Smooth muscle cell (in vitro differentiated cells): Measurements from ENCODE around the gene LATS1. TPM values are rescaled to one million over a fixed set of nuclear protein-coding genes. Genes with fewer than 3 reads are reported as not detected.

ENCODE experiments used
- DNase-seq: peaks from one replicate; lab custom pipeline; 2025; ENCODE audit not compliant: unreplicated experiment; lab: John Stamatoyannopoulos, UW
- H2AFZ ChIP-seq: fragments of 200-600 bp; sonication (generic); 2 replicates; pipeline ENCODE4 v1.6.0; 2016; ENCODE audit warnings: antibody characterized with exemption, low read depth, mild to moderate bottlenecking
- H3F3A ChIP-seq: fragments of 200-600 bp; sonication (generic); 2 replicates; pipeline ENCODE4 v1.6.0; 2017; ENCODE audit warnings: antibody characterized with exemption, low read depth
- H3K27ac ChIP-seq: fragments of 200-600 bp; sonication (generic); 2 replicates; pipeline ENCODE4 v1.5.1; 2016; ENCODE audit warnings: low read depth, mild to moderate bottlenecking
- H3K27me3 ChIP-seq: fragments of 200-600 bp; sonication (generic); 2 replicates; pipeline ENCODE4 v1.6.1; 2016; ENCODE audit warnings: low read depth, mild to moderate bottlenecking
- H3K36me3 ChIP-seq: fragments of 200-600 bp; sonication (generic); 2 replicates; pipeline ENCODE4 v1.5.1; 2016; ENCODE audit warnings: low read depth
- H3K4me1 ChIP-seq: fragments of 200-600 bp; sonication (generic); 2 replicates; pipeline ENCODE4 v1.5.1; 2016; ENCODE audit warnings: low read depth
- H3K4me2 ChIP-seq: fragments of 200-600 bp; sonication (generic); 2 replicates; pipeline ENCODE4 v1.6.0; 2016; ENCODE audit warnings: mild to moderate bottlenecking
- H3K4me3 ChIP-seq: fragments of 200-600 bp; sonication (generic); 2 replicates; pipeline ENCODE4 v1.5.1; 2016; ENCODE audit warnings: mild to moderate bottlenecking
- H3K79me2 ChIP-seq: fragments of 200-600 bp; sonication (generic); 2 replicates; pipeline ENCODE4 v1.6.0; 2016; ENCODE audit warnings: low read depth, mild to moderate bottlenecking
- H3K9ac ChIP-seq: fragments of 200-600 bp; sonication (generic); 2 replicates; pipeline ENCODE4 v1.6.0; 2016; ENCODE audit warnings: low read depth
- H3K9me3 ChIP-seq: fragments of 200-600 bp; sonication (generic); replicated peaks from 2 replicates; pipeline ENCODE4 v1.5.1; 2016; ENCODE audit warnings: low read depth
- H4K20me1 ChIP-seq: fragments of 200-600 bp; sonication (generic); 2 replicates; pipeline ENCODE4 v1.6.0; 2016; ENCODE audit warnings: low read depth
- WGBS: methylation state at CpG from one replicate; pipeline ENCODE4 v1.1.7; 2016; ENCODE audit warnings: low lambda C conversion rate; 5-methylcytosine and 5-hydroxymethylcytosine counted together
- polyA plus RNA-seq: library from polyadenylated mRNA; unstranded; fragments of >200 nt; fragmentation: Nextera tagmentation; extraction: Ambion mirVana; gene quantifications from 2 replicates; pipeline ENCODE4 v1.2.1, GENCODE V29; 2016
- total RNA-seq: library from RNA; depleted of rRNA; stranded (reverse); fragments of >200 nt; gene quantifications from 2 replicates; pipeline ENCODE4 v1.2.3, GENCODE V29; 2014
- TF ChIP-seq, protein P1 (sequence below): fragments of 200-600 bp; sonication (generic); IDR thresholded peaks from 2 replicates; pipeline ENCODE4 v1.5.1; 2017; ENCODE audit warnings: borderline replicate concordance, mild to moderate bottlenecking, antibody characterized with exemption; ENCODE audit not compliant: insufficient read depth, poor library complexity, severe bottlenecking

Gene LATS1
- total and polyA plus RNA-seq, 2 experiments from 2014 or later = 8.5 to 32.0 TPM

DNA sequence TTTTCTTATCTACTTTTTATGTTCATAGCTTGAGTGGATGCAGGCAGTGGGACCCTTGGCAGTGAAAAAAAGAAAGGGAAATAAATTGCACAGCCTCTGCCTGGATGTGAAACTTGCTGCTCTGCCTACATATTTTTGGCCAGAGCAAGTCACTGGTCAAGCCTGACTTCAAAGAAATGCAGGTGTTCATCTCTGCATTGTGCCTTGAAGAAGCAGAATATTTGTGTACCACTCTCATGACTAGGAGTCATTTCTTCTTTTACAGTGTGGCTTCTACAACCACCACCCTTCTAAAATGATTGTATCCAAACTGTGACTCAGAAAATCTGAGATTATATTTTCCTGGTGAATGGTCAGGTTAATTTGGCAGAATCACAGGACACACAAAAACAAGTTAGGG is 66.8 kb downstream of the LATS1 start:
- no peaks in the 10 kb centered on the region for H3K27me3 ChIP-seq
- peaks cover 8% of the 10 kb centered on the region for H3K4me1 ChIP-seq
- H3K4me3 ChIP-seq = no peak overlapping the region
- no peaks in the 10 kb centered on the region for H3K36me3 ChIP-seq
- no peak overlapping the region for H3K9ac ChIP-seq
- peaks cover 10% of the 10 kb centered on the region for H4K20me1 ChIP-seq
- no peaks in the 10 kb centered on the region for H3F3A ChIP-seq
- H3K27ac ChIP-seq = no peak overlapping the region
- no peak overlapping the region for H3K4me2 ChIP-seq
- peaks cover 18% of the 10 kb centered on the region for H3K79me2 ChIP-seq
- TF ChIP-seq, protein P1, sequence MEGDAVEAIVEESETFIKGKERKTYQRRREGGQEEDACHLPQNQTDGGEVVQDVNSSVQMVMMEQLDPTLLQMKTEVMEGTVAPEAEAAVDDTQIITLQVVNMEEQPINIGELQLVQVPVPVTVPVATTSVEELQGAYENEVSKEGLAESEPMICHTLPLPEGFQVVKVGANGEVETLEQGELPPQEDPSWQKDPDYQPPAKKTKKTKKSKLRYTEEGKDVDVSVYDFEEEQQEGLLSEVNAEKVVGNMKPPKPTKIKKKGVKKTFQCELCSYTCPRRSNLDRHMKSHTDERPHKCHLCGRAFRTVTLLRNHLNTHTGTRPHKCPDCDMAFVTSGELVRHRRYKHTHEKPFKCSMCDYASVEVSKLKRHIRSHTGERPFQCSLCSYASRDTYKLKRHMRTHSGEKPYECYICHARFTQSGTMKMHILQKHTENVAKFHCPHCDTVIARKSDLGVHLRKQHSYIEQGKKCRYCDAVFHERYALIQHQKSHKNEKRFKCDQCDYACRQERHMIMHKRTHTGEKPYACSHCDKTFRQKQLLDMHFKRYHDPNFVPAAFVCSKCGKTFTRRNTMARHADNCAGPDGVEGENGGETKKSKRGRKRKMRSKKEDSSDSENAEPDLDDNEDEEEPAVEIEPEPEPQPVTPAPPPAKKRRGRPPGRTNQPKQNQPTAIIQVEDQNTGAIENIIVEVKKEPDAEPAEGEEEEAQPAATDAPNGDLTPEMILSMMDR = no peak
- H2AFZ ChIP-seq = no peak overlapping the region
- no peaks in the 10 kb centered on the region for H3K9me3 ChIP-seq
- no peak for DNase-seq

- Histone ChIP-seq H3K36me3 (no peaks in the 10 kb centered on the region), H3K27ac (peak within 1 kb of the TSS; percentile 30), H3K4me3 (peak within 1 kb of the TSS; percentile 88), H3K4me2 (peak within 1 kb of the TSS; percentile 95), H3K9me3 (no peaks in the 10 kb centered on the region), H2AFZ (peak within 1 kb of the TSS; percentile 88), H4K20me1 (peaks cover 31% of the 10 kb centered on the region), H3K9ac (peak within 1 kb of the TSS; percentile 46), H3K4me1 (peaks cover 8% of the 10 kb centered on the region), H3K79me2 (peaks cover 44% of the 10 kb centered on the region), H3K27me3 (no peaks in the 10 kb centered on the region), H3F3A (no peaks in the 10 kb centered on the region)
- WGBS = 2% methylated on average over 64 of the region's 69 CpGs
- TF ChIP-seq, protein P1 = no peak
- peak; percentile 42 for DNase-seq
Observed at GRCh38 chr6:149648148-149649145, 69.5 kb downstream of the LATS1 start, which contains the start of gene KATNA1. TSS of gene KATNA1 (minus strand) at chr6:149648714. CDS start at chr6:149638547, 10,167 bp downstream.

GRCh38 chr6:149646599-149646998 is 71.3 kb downstream of the LATS1 start:
- no peak for DNase-seq
- WGBS = 75% methylated on average over 3 of the region's 3 CpGs
- peaks cover 50% of the 10 kb centered on the region for H4K20me1 ChIP-seq
- no peak overlapping the region for H3K27ac ChIP-seq
- peak overlapping the region; percentile 95 for H3K4me2 ChIP-seq
- H3K9ac ChIP-seq = peak overlapping the region; percentile 46
- H3K27me3 ChIP-seq = no peaks in the 10 kb centered on the region
- peaks cover 63% of the 10 kb centered on the region for H3K79me2 ChIP-seq
- H3K4me3 ChIP-seq = peak overlapping the region; percentile 88
- no peaks in the 10 kb centered on the region for H3K9me3 ChIP-seq
- TF ChIP-seq, protein P1 = no peak
- H3K36me3 ChIP-seq = no peaks in the 10 kb centered on the region
- H2AFZ ChIP-seq = peak overlapping the region; percentile 53
- no peaks in the 10 kb centered on the region for H3F3A ChIP-seq
- peaks cover 8% of the 10 kb centered on the region for H3K4me1 ChIP-seq
